A549 (cell line): ENCODE measurements around the gene ADCY2. TPM values are rescaled to one million over a fixed set of nuclear protein-coding genes. Genes with fewer than 3 reads are reported as not detected.
A peak's percentile ranks its signal among the peaks of the same experiment; 100 is the strongest.

ENCODE experiments used
- ATAC-seq, 2 experiments: fragments of 200-7000 bp in 1 of 2; fragments of >200 bp in 1 of 2; cut with Nextera tagmentation in 1 of 2; cut with Tn5 transposase in 1 of 2; 3 replicates each; pipeline versions ENCODE4 v1.8.0 to v1.9.1; 2018 to 2020; ENCODE audit warnings: mild to moderate bottlenecking in 1 of 2, moderate library complexity in 1 of 2
- CTCF ChIA-PET: fragments of 300-600 bp; sonication (Branson Sonifier 250); formaldehyde crosslinking; extraction: SDS; loops from one replicate; lab custom pipeline; 2021; ENCODE audit warnings: antibody characterized with exemption, inconsistent platforms; lab: Yijun Ruan, JAX
- POLR2A ChIA-PET: fragments of 350-600 bp; formaldehyde crosslinking; extraction: SDS; loops from one replicate; lab custom pipeline; 2021; ENCODE audit warnings: antibody characterized with exemption, inconsistent platforms; lab: Yijun Ruan, JAX
- DNase-seq, 2 experiments: peaks; one replicate each; pipeline versions ENCODE4 v3.0.0 to v3.0.0-alpha.2; 2011 to 2016; ENCODE audit warnings: low read depth in 1 of 2, low spot score in 1 of 2
- FAIRE-seq: peaks from 2 replicates; lab custom pipeline; 2011; peaks lifted over from hg19 to GRCh38; lab: Jason Lieb, UNC
- H3K27ac ChIP-seq, 2 experiments: fragments of >200 bp; sonication (Bioruptor Twin); formaldehyde crosslinking; 3 replicates each; pipeline ENCODE4 v1.5.1; 2016 to 2017
- H3K4me1 ChIP-seq: fragments of >200 bp; sonication (Bioruptor Twin); formaldehyde crosslinking; 3 replicates; pipeline ENCODE4 v1.6.1; 2016
- H3K4me2 ChIP-seq: fragments of >200 bp; sonication (Bioruptor Twin); formaldehyde crosslinking; 3 replicates; pipeline ENCODE4 v1.6.1; 2016
- H3K4me3 ChIP-seq: fragments of >200 bp; sonication (Bioruptor Twin); formaldehyde crosslinking; 3 replicates; pipeline ENCODE4 v1.5.1; 2016
- H3K9me3 ChIP-seq: fragments of >200 bp; sonication (Bioruptor Twin); formaldehyde crosslinking; 3 replicates; pipeline ENCODE4 v1.6.1; 2016
- BHLHE40 ChIP-seq: IDR thresholded peaks from 2 replicates; pipeline ENCODE4 v1.6.1; 2012; ENCODE audit warnings: low read depth, low read length, inconsistent platforms
- CBX2 ChIP-seq: fragments of 200-600 bp; sonication (generic); IDR thresholded peaks from 2 replicates; pipeline ENCODE4 v1.6.1; 2016; ENCODE audit warnings: low read depth, mild to moderate bottlenecking, borderline replicate concordance
- CHD4 ChIP-seq: fragments of 200-600 bp; sonication (generic); IDR thresholded peaks from 2 replicates; pipeline ENCODE4 v1.6.1; 2016; ENCODE audit warnings: antibody characterized with exemption, mild to moderate bottlenecking, borderline replicate concordance
- EHF ChIP-seq: fragments of 250-450 bp; sonication (Bioruptor Pico); IDR thresholded peaks from 2 replicates; pipeline ENCODE4 v1.5.0; 2020; ENCODE audit warnings: mild to moderate bottlenecking
- FOSL2 ChIP-seq, 2 experiments: fragments of 450-650 bp in 1 of 2; fragments of >200 bp in 1 of 2; sonication (Bioruptor Twin) in 1 of 2; formaldehyde crosslinking; IDR thresholded peaks; 2 replicates each; pipeline versions ENCODE4 v1.5.0 to v1.6.1; 2016 to 2020; ENCODE audit warnings: mild to moderate bottlenecking in 1 of 2, moderate library complexity in 1 of 2
- HDAC2 ChIP-seq: fragments of 200-600 bp; sonication (generic); IDR thresholded peaks from 2 replicates; pipeline ENCODE4 v1.6.1; 2016
- HEYL ChIP-seq: fragments of 250-450 bp; sonication (Bioruptor Pico); IDR thresholded peaks from 2 replicates; pipeline ENCODE4 v1.8.0; 2021; ENCODE audit warnings: mild to moderate bottlenecking, moderate library complexity
- HOXA7 ChIP-seq: fragments of 250-450 bp; sonication (Bioruptor Pico); IDR thresholded peaks from 2 replicates; pipeline ENCODE4 v1.5.0; 2020; ENCODE audit warnings: mild to moderate bottlenecking, moderate library complexity
- KDM5A ChIP-seq: fragments of 200-600 bp; sonication (generic); IDR thresholded peaks from 2 replicates; pipeline ENCODE4 v1.6.1; 2016; ENCODE audit warnings: antibody characterized with exemption, mild to moderate bottlenecking
- MAFK ChIP-seq: fragments of 450-650 bp; IDR thresholded peaks from 2 replicates; pipeline ENCODE4 v1.6.1; 2014; ENCODE audit not compliant: partially characterized antibody
- POLR2A ChIP-seq: IDR thresholded peaks from 2 replicates; pipeline ENCODE4 v1.6.1; 2012; ENCODE audit warnings: mild to moderate bottlenecking, low read length
- RAD21 ChIP-seq, 2 experiments: fragments of >200 bp in 1 of 2; sonication (Bioruptor Twin) in 1 of 2; formaldehyde crosslinking in 1 of 2; IDR thresholded peaks in 1 of 2; conservative IDR thresholded peaks in 1 of 2; 2 replicates in 1 of 2; 3 replicates in 1 of 2; pipeline ENCODE4 v1.6.1; 2012 to 2018; ENCODE audit warnings: inconsistent platforms in 1 of 2
- RARB ChIP-seq: fragments of 250-450 bp; sonication (Bioruptor Pico); IDR thresholded peaks from 2 replicates; pipeline ENCODE4 v1.8.0; 2021; ENCODE audit warnings: mild to moderate bottlenecking, moderate library complexity
- RCOR1 ChIP-seq: fragments of 150-350 bp; IDR thresholded peaks from 2 replicates; pipeline ENCODE4 v1.6.1; 2014; ENCODE audit warnings: antibody characterized with exemption, low read length, low read depth
- RFX5 ChIP-seq: fragments of 450-650 bp; IDR thresholded peaks from 2 replicates; pipeline ENCODE4 v1.7.1; 2014; ENCODE audit warnings: antibody characterized with exemption, mild to moderate bottlenecking, moderate library complexity
- RNF2 ChIP-seq: fragments of 200-600 bp; sonication (generic); IDR thresholded peaks from 2 replicates; pipeline ENCODE4 v1.6.1; 2016; ENCODE audit warnings: low read depth, mild to moderate bottlenecking, antibody characterized with exemption, moderate library complexity, borderline replicate concordance
- SMC3 ChIP-seq: fragments of >200 bp; sonication (Bioruptor Twin); formaldehyde crosslinking; IDR thresholded peaks from 3 replicates; pipeline ENCODE4 v1.6.1; 2018; ENCODE audit warnings: inconsistent platforms
- SREBF2 ChIP-seq: fragments of 450-650 bp; IDR thresholded peaks from 2 replicates; pipeline ENCODE4 v1.6.1; 2014; ENCODE audit warnings: mild to moderate bottlenecking, moderate library complexity
- TFCP2L1 ChIP-seq: fragments of 250-450 bp; sonication (Bioruptor Pico); IDR thresholded peaks from 2 replicates; pipeline ENCODE4 v1.5.0; 2021; ENCODE audit warnings: mild to moderate bottlenecking
- TP53 ChIP-seq: fragments of 250-450 bp; sonication (Bioruptor Pico); IDR thresholded peaks from 2 replicates; pipeline ENCODE4 v1.5.0; 2021; ENCODE audit warnings: mild to moderate bottlenecking, moderate library complexity
- USF2 ChIP-seq: fragments of 450-650 bp; IDR thresholded peaks from 2 replicates; pipeline ENCODE4 v1.6.1; 2014; ENCODE audit warnings: antibody characterized with exemption
- WGBS: methylation state at CpG from one replicate; pipeline ENCODE4 v1.1.6; 2017; ENCODE audit errors: missing lambda C conversion rate; 5-methylcytosine and 5-hydroxymethylcytosine counted together
- polyA plus RNA-seq, 4 experiments: library from polyadenylated mRNA; depleted of rRNA in 3 of 4; stranded (reverse); fragments of >200 nt; fragmentation: RNase III in 1 of 4; extraction: RNeasy Plus Mini Kit Qiagen cat#74134 plus additional on column Dnase treatment in 1 of 4; gene quantifications; 2 replicates in 3 of 4; 3 replicates in 1 of 4; pipeline ENCODE4 v1.2.3, GENCODE V29; 2011 to 2017
- TF ChIP-seq, protein P1 (sequence below): fragments of 250-450 bp; sonication (Bioruptor Pico); IDR thresholded peaks from 2 replicates; pipeline ENCODE4 v1.5.0; 2021; ENCODE audit warnings: mild to moderate bottlenecking, moderate library complexity, borderline replicate concordance
- TF ChIP-seq, protein P2 (sequence below): fragments of >200 bp; sonication (Bioruptor Twin); formaldehyde crosslinking; IDR thresholded peaks from 3 replicates; pipeline ENCODE4 v1.6.1; 2016
- TF ChIP-seq, protein P3 (sequence below): fragments of >200 bp; sonication (Bioruptor Twin); formaldehyde crosslinking; IDR thresholded peaks from 3 replicates; pipeline ENCODE4 v1.5.1; 2016

ADCY2 gene
- polyA plus RNA-seq, 2 of the 4 experiments (the other 2 are of a cell fraction), result not detected

DNA sequence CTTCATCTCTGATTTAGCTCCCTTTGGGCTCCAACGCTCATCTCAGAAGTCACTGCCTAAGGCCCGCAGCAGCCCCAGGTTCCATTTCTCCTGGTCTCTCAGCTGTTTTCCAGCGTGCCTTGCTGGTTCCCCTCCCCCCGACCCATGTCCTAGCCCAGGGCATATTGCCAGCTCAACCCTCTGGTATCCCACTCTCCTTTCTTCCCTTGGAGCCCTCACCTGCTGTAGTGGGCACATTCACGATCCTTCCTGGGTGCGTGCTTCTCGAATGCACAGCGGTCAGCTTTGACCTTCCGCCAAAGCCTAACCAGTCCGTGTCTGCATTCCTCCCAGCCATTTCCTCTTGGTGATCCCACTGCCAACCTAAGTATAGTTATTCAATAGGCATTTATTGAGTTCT lies 418.9 kb downstream of the ADCY2 start:
- ChIA-PET POLR2A (interaction anchor here (0.5 kb wide), 1 partner anchor 20 kb away, joined by 4 read pairs; no protein-coding TSS in a partner anchor), CTCF (interaction anchor here (0.7 to 3.2 kb wide), 4 partner anchors 9 to 553 kb away, joined by 3 to 14 read pairs (median 8); no protein-coding TSS in a partner anchor)
- Histone ChIP-seq H3K4me2 (no peak overlapping the region), H3K27ac (no peak overlapping the region), H3K4me1 (no peaks in the 10 kb centered on the region), H3K9me3 (no peaks in the 10 kb centered on the region), H3K4me3 (no peak overlapping the region)
- no peak for DNase-seq
- ATAC-seq, result no peak
- WGBS, result 60% methylated on average over 10 of the region's 10 CpGs
- TF ChIP-seq BHLHE40, result no peak
- TF ChIP-seq RAD21 (conservative IDR thresholded peaks at IDR 0.05 in 1 of 2, IDR thresholded peaks at IDR 0.05 in 1 of 2), result no peak
- TF ChIP-seq TFCP2L1 (CRISPR knock-in tag), result no peak
- no peak for TF ChIP-seq POLR2A
- no peak for TF ChIP-seq EHF (CRISPR knock-in tag)
- TF ChIP-seq RARB (CRISPR knock-in tag), result no peak
- no peak for FAIRE-seq

DNA sequence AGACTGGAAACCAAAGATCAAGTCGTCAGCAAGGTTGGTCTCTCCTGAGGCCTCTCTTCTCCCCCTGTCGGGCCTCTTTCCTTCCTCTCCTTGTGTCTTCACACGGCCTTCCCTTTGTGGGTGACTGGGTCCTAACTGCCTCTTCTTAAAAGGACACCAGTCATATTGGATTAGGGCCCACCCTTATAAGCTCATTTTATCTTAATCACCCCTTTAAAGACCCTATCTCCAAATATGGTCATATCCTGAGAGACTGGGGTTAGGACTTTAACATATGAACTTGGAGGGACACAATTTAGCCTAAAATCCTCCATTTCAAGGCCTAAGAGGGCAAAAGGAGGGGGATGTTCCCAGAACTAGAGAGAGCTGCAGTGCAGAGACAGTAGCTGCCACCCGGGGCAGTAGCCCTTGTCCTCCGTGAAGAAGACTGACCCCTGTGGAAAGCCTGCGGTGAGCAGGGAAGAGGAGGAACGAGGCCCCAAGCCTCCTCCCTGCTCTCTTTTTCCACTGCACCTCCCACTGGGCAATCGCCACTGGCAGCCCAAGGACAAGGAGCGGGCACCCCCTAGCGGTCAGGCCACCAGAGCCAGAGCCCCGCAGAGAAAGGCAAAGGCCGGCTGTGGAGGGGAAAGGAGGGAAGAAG lies 420.1 kb downstream of the ADCY2 start:
- no peak overlapping the region for H3K27ac ChIP-seq
- ATAC-seq, result peak; percentile 94 to 99
- no peak overlapping the region for H3K4me3 ChIP-seq
- FAIRE-seq, result no peak
- peak overlapping the region; percentile 49 for H3K4me2 ChIP-seq
- no peaks in the 10 kb centered on the region for H3K4me1 ChIP-seq
- no peaks in the 10 kb centered on the region for H3K9me3 ChIP-seq
- TF ChIP-seq SREBF2 (no peak), RNF2 (no peak), RAD21 (conservative IDR thresholded peaks at IDR 0.05 in 1 of 2, IDR thresholded peaks at IDR 0.05 in 1 of 2) (peak; percentile 74 to 76), HEYL (CRISPR knock-in tag) (no peak), RFX5 (no peak), CBX2 (no peak), SMC3 (peak; percentile 47; the same call in 2 of the 3 replicates), RCOR1 (no peak), CHD4 (no peak), MAFK (no peak), HDAC2 (no peak), FOSL2 (IDR thresholded peaks at IDR 0.05) (no peak), FOSL2 (CRISPR knock-in tag; IDR thresholded peaks at IDR 0.05) (no peak), USF2 (no peak), KDM5A (no peak), HOXA7 (CRISPR knock-in tag) (no peak), TP53 (CRISPR knock-in tag) (no peak)
- TF ChIP-seq, protein P1, sequence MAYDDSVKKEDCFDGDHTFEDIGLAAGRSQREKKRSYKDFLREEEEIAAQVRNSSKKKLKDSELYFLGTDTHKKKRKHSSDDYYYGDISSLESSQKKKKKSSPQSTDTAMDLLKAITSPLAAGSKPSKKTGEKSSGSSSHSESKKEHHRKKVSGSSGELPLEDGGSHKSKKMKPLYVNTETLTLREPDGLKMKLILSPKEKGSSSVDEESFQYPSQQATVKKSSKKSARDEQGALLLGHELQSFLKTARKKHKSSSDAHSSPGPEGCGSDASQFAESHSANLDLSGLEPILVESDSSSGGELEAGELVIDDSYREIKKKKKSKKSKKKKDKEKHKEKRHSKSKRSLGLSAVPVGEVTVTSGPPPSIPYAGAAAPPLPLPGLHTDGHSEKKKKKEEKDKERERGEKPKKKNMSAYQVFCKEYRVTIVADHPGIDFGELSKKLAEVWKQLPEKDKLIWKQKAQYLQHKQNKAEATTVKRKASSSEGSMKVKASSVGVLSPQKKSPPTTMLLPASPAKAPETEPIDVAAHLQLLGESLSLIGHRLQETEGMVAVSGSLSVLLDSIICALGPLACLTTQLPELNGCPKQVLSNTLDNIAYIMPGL (CRISPR knock-in tag), result no peak
- TF ChIP-seq, protein P2, sequence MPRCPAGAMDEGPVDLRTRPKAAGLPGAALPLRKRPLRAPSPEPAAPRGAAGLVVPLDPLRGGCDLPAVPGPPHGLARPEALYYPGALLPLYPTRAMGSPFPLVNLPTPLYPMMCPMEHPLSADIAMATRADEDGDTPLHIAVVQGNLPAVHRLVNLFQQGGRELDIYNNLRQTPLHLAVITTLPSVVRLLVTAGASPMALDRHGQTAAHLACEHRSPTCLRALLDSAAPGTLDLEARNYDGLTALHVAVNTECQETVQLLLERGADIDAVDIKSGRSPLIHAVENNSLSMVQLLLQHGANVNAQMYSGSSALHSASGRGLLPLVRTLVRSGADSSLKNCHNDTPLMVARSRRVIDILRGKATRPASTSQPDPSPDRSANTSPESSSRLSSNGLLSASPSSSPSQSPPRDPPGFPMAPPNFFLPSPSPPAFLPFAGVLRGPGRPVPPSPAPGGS, result no peak
- TF ChIP-seq, protein P3, sequence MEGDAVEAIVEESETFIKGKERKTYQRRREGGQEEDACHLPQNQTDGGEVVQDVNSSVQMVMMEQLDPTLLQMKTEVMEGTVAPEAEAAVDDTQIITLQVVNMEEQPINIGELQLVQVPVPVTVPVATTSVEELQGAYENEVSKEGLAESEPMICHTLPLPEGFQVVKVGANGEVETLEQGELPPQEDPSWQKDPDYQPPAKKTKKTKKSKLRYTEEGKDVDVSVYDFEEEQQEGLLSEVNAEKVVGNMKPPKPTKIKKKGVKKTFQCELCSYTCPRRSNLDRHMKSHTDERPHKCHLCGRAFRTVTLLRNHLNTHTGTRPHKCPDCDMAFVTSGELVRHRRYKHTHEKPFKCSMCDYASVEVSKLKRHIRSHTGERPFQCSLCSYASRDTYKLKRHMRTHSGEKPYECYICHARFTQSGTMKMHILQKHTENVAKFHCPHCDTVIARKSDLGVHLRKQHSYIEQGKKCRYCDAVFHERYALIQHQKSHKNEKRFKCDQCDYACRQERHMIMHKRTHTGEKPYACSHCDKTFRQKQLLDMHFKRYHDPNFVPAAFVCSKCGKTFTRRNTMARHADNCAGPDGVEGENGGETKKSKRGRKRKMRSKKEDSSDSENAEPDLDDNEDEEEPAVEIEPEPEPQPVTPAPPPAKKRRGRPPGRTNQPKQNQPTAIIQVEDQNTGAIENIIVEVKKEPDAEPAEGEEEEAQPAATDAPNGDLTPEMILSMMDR, result peak; percentile 68
- 17% methylated on average over 11 of the region's 12 CpGs for WGBS
- ChIA-PET CTCF (interaction anchor here (0.6 to 3.2 kb wide), 18 partner anchors 8 to 554 kb away, joined by 3 to 16 read pairs (median 4); partner anchors contain the start of genes CFAP90, FASTKD3 and MTRR), POLR2A (no interaction called here)
- peak; percentile 67 to 75 for DNase-seq
